GM21447 (cell line): ENCODE measurements around the gene PPP1R3C.

Experiments
- ATAC-seq: cut with Tn5 transposase; IDR thresholded peaks from one replicate; pipeline ENCODE4 v1.9.1; 2021; ENCODE audit not compliant: unreplicated experiment

Gene PPP1R3C

DNA sequence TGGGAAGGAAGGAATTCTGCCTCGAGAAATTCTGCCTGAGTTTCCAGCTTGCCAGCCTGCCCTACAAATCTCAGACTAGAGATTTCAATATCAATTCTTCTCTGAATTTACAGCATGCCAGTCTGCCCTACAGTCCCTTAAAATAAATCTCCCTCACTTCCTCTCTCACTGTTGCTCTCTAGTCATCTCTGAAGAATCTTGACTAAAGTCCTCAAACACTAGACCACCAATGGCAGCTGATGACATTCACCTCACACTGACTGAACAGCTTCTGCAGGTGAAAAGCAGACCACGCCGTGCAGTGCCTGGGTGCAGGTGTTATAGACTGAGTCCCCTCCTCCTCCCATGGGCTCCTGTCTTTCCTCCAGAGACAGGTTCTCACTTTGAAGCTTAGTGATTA is 30.4 kb downstream of the PPP1R3C start:
- ATAC-seq, result no peak

GRCh38 chr10:91601212-91601611 is 31.7 kb downstream of the PPP1R3C start:
- no peak for ATAC-seq

- no peak for ATAC-seq
Measured at GRCh38 chr10:91598211-91598977, 34.5 kb downstream of the PPP1R3C start.

GRCh38 chr10:91597197-91597881 is 35.5 kb downstream of the PPP1R3C start:
- ATAC-seq, result no peak

- no peak for ATAC-seq
Measured at GRCh38 chr10:91596825-91597196, 36.1 kb downstream of the PPP1R3C start.

GRCh38 chr10:91593834-91594233 is 39.0 kb downstream of the PPP1R3C start:
- ATAC-seq, result no peak

DNA sequence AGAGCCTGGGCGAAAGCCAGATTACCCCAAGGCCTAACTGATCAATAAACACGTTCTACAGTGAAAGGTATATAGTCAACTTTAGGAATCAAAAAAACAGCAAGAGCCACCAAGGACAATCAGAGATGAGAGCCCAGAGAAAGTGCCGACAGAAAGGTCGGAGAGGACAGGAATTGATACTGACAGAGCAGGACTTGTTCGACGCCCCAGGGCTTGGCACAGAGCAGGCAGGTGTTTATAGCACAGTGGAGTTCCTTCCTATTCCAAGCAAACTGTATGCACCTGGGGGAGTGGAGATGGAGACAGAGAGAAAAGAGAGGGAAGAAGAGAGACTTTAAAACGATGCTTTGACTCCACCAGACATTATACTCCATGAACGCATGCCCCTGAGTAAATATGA is 39.5 kb downstream of the PPP1R3C start:
- no peak for ATAC-seq

GRCh38 chr10:91592266-91592975 is 40.5 kb downstream of the PPP1R3C start:
- no peak for ATAC-seq

DNA sequence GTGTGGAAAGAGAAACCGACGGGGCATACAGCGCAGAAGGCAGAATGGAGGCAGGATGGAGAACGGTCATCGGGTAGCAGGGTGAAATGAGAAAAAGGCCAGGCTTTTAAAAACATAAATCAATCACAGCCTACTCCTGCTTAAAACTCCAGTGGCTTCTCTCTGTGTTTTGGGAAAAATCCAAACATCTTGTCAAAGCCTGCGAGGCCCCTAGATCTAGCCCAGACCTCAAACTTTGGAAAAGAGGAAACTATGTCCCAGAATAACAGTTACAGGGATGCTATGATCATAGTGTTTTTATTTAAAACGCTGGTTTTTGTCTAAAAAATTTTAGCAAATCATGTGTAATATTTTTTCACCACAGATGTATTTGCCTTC is 41.1 kb downstream of the PPP1R3C start:
- ATAC-seq, result no peak

- no peak for ATAC-seq
Measured at GRCh38 chr10:91590904-91591796, 41.7 kb downstream of the PPP1R3C start.

DNA sequence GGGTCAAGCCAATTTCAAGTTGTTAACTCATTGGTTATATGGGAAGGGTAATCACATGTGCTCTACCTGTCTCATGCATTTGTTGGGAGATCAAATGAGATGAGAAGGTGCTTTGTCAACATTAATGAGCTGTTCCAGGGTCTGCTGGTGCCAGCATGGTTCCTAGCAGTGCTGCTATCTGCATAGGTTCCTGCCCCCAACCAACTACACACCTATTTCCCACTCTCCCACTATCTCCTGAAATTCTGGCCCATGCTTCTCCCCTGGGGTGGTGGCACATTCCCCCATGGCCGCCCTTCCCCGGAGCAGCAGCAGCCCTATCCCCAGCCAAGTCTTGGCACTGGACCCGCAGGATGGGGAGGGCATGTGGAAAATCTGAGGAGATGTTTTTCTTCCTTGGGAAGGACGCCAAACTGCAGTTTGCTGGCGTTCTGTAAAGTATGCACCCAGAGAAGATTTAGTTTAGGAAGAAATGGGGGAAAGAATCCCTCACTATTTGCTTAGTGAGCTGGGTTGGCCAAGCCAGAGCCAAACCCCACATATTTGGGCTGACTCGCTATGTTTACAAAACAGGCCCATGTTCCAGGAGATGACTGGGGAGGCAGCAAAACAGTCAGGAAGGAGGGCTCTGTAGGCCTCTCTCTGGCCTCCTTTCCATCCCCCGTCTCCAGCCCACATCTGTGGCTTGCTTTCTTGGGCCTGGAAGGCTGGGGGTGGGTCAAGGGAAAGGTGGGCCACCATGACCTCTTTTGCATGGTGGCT is 42.5 kb downstream of the PPP1R3C start:
- no peak for ATAC-seq

DNA sequence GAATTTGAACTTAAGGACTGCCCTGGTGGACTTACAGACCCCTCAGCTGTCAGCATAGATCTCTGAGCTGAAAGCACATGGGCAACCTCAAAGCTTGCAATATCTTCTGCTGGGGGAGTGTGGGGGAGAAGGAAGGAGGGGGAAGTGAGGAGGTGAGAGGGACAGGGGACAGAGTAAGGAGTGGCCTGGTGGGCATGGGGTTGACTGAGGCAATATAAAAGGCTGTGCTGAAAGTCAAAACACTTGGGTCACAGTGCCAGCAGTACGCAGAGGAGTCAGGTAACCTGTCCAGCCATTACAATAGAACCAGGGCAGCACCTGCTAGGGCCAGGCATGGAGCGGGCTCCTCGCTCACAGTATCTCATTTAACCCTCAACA is 43.2 kb downstream of the PPP1R3C start:
- ATAC-seq, result no peak

- ATAC-seq, result no peak
Measured at GRCh38 chr10:91589015-91589657, 43.7 kb downstream of the PPP1R3C start.

GRCh38 chr10:91587710-91588638 is 44.9 kb downstream of the PPP1R3C start:
- no peak for ATAC-seq

- ATAC-seq, result no peak
Measured at GRCh38 chr10:91582153-91582554, 50.7 kb downstream of the PPP1R3C start.

DNA sequence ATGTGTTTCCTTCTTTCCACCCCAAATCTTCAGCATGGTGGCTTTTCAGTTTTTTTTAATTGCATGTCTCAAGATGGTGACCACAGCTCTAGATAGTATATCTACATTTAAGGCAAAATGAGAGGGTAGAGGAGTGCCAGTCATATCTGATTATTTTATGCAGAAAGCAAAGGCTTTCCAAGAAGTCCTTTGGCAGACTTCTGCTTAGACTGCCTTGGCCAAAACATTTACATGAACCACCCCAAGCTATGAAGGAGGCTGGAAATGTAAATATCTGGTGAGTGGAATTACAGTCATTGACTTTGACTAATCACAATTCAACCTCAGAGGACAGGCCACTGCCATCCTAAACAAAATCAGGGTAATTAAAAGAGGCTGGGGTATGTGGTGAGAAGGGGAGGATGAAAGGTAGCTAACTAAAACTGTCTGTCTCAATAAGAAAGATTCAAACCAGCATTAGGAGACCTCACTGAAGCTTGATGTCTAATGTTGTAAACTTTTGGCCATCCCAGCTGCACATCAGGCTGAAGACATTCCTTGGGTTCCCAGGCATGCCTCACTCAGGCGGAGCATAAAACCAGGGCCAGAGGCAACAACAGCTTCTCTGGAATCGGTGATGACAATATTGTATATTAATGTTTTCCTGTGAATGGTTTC is 53.4 kb downstream of the PPP1R3C start:
- no peak for ATAC-seq
